HG03108 (cell line): ENCODE results near the gene NLGN1.

Source experiments
- ATAC-seq: cut with Tn5 transposase; IDR thresholded peaks from one replicate; pipeline ENCODE4 v1.9.1; 2021; ENCODE audit warnings: moderate library complexity; ENCODE audit not compliant: unreplicated experiment

The NLGN1 gene

GRCh38 chr3:173748105-173748504 is 350.6 kb downstream of the NLGN1 start:
- no peak for ATAC-seq

DNA sequence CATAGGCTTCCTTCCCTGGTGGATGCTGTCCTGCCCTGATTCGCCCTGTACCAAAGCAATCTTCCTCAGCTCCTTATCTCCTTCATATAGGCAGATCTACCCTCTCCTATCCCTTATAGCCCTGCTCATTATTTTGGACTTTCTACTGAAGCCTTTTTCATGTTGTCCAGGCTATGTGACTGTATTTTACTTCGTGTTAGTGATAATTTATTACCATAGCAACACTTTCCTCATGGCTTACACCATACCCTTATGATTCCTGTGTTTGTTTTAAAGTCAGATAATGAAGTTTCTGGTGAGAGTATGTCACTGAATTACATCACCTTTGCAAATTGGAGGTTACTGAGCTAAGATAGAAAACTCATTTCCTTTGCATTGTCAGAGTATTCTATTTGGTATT is 352.6 kb downstream of the NLGN1 start:
- no peak for ATAC-seq

- no peak for ATAC-seq
Measured at GRCh38 chr3:173750591-173750990, 353.0 kb downstream of the NLGN1 start.

DNA sequence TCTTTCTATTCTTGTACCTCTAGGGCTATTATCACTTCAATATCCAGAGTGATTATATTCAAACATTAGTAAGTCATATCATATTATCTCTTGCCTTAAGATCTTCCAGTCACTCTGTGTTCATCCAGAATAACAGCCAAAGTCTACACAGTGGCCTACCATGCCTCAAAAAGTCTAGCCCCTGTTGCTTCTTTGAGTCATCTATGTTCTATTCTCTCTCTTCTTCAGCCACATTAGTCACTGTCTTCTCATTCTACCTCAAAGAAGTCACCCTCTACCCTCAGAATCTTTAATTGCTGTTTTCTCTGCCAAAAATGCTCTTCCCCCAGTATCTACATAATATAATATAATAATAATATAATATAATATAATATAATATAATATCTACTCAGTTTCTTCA is 356.0 kb downstream of the NLGN1 start:
- ATAC-seq = no peak

DNA sequence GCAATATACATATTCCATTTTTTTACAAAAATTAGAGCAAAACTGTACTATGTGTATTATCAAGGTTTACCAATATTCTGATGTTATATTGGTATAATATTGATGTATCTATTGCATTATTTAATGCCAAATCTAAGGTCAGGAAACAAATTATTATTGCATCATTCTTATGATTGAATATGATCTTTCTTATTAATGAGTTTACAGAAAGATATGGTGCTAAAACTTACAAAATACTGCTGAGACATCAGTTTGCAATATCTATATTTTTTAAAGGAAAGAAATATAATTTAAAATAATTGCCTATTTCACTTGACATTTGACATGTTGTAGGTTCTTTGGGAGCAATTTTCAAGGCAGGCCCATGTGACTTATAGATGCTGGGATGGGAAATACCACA is 357.6 kb downstream of the NLGN1 start:
- no peak for ATAC-seq

DNA sequence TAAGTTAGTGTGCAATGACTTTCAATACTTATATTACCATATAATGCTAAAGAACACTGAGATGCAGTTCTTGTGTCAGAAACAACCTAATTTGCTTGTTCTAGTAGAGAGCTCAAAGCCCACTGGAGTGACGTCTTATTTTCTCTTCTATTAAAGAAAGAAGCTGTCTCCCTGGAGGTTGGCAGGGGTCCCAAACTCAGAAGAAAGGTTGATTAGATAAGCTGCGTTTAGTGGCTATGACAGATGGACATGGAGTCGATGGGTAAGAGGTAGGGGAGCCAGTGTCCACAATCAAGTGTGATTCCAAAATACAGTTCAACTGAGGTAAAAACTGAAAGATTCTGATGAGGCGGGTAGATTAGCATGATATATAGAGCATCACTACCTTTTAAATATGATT is 363.6 kb downstream of the NLGN1 start:
- no peak for ATAC-seq

DNA sequence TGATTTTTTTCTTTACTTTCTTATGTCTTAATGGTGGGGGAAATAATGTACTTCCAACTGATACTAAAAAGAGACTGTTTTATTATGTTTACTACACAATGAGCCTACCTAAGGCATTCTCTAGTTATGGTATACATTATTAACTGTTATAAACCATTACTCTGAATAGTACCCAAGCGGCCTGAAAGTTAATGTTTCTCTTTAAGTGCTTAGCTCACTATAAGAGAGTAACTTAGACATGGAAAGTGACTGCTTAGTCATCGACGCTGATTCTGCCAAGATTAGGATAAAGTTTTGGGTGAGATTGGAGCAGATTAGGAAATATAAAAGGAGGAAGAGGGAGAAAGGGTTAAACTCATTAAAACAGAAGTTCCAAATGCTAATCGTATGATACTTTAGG is 365.0 kb downstream of the NLGN1 start:
- ATAC-seq = no peak

- ATAC-seq = no peak
Measured at GRCh38 chr3:173770011-173770410, 372.5 kb downstream of the NLGN1 start.

- ATAC-seq = no peak
Measured at GRCh38 chr3:173770796-173771573, 373.4 kb downstream of the NLGN1 start.

DNA sequence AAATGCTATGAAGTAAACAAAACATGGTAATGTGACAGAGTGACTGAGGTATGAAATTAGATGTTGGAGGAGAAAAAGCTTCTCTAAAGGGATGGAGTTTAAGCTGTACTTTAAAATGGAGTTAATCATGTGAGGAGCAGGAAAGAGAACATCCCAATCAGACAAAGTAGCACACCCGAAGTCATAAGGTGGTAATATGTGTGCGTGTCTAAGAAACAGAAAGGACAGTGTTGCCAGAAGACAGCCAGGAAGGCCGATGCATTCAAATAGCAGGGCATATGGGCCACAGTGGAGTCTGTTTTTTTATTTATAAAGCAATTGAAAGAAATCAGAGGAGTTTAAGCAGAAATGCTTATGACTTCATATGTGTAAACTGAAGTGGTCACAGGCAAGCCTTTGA is 376.3 kb downstream of the NLGN1 start:
- no peak for ATAC-seq

GRCh38 chr3:173774294-173774693 is 376.8 kb downstream of the NLGN1 start:
- no peak for ATAC-seq

DNA sequence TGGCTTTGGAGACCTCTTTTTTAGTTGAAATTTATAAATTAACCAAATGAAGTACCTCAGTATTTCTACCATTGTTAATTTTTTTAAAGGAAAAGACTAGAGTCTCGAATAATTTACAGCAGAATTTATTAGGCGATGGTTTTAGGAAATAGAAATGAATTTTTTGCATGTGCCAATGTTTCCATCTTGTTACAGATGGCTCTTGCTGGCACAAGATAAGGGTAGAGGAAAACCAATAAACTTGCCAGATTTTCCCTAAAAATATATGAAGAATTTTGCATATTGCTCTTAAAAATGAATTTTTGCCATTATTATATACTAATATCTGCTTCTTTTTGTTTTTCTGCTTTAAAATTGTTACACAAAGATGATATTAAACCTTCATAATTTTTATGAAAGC is 380.7 kb downstream of the NLGN1 start:
- no peak for ATAC-seq

GRCh38 chr3:173780067-173780466 is 382.5 kb downstream of the NLGN1 start:
- no peak for ATAC-seq

DNA sequence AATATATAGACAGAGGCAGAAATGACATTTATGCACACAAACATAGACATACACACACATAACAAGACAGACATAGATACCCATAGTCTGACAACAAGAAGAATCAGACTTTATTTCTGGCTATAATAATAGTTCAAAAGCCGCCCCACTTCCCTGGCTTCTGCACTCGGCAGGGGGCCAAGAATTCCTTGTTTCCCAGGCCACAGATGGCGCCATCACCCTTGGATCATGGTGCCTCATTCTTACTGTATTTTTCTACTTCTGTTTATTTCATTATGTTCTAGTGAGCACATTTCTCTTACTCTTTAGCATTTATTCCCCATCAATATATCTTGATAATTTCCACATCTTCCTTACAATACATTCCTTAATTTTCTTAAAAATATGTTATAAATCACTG is 387.5 kb downstream of the NLGN1 start:
- no peak for ATAC-seq

GRCh38 chr3:173789530-173790162 is 392.1 kb downstream of the NLGN1 start:
- ATAC-seq = no peak

- ATAC-seq = no peak
Measured at GRCh38 chr3:173793963-173794362, 396.4 kb downstream of the NLGN1 start.

DNA sequence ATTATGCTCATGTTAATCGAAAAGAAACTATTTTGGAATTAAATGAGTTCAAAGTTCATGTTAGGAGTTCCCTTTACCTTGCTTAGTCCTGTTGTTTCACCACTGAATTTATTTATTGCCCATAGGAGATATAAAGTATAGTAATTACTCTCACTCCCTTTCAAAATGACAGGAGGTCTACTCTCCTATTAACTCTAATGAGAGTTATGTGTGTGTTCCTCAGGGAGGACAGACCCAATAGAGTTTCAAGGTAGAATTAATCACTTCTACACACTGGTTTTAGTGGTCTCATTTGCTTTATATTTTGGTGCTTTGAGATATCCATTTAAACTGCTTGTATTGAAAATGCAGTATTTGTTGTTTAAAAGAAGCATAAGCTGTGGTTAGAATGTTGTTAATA is 398.9 kb downstream of the NLGN1 start:
- ATAC-seq = no peak

DNA sequence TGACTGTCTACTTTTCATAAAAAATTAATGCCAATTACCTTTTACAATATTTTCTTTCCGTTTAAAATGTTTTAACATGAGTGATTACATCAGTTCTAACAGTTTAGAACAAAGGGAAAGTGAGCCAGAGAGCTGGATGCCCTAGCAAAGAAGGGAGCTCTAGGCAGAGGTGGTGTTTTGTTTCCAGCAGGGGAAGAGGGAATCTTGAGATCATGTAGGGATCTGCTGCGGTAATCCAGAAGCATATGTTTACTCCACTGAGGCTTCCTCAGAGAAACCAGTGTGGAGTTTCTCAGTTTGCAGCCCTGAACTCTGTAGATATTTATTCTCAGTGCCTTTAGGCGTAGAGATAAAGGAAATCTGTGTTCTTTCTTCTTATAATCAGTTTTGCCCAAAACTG is 399.3 kb downstream of the NLGN1 start:
- ATAC-seq = no peak

GRCh38 chr3:173799060-173799816 is 401.7 kb downstream of the NLGN1 start:
- no peak for ATAC-seq

DNA sequence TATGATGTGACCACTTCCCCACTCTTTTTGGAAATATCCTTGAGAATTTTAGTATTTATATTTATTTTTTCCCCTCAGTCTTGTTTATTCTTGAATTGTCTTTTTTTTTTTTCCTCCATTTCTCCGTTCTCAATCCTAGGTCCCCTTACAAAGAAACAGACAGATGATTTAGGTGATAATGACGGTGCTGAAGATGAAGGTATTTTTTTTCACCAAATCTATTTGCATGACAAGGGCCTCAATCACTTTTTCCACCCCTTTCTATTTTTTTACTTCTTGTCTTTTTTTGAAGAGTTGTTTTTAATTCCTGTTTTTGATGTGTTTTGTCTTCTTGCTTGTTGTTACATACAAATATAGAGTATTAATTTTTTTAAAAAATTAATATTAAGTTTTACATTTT is 402.6 kb downstream of the NLGN1 start:
- ATAC-seq = no peak

- ATAC-seq = no peak
Measured at GRCh38 chr3:173814809-173815208, 417.3 kb downstream of the NLGN1 start.

GRCh38 chr3:173819368-173819767 is 421.8 kb downstream of the NLGN1 start:
- no peak for ATAC-seq
